MG63 (cell line): ENCODE data around the gene GPR27. TPM values are rescaled to one million over a fixed set of nuclear protein-coding genes. Genes with fewer than 3 reads are reported as not detected.

ENCODE experiments used
- DNase-seq: peaks from one replicate; pipeline ENCODE4 v3.0.0-alpha.2; 2020
- H3K27me3 ChIP-seq: fragments of 250-450 bp; sonication (Bioruptor Pico); 2 replicates; pipeline ENCODE4 v1.5.1; 2020; ENCODE audit warnings: mild to moderate bottlenecking, moderate library complexity
- H3K36me3 ChIP-seq: fragments of 250-450 bp; sonication (Bioruptor Pico); 2 replicates; pipeline ENCODE4 v1.5.1; 2020; ENCODE audit warnings: mild to moderate bottlenecking, moderate library complexity
- H3K4me3 ChIP-seq: fragments of 250-450 bp; sonication (Bioruptor Pico); 2 replicates; pipeline ENCODE4 v1.5.1; 2020; ENCODE audit warnings: mild to moderate bottlenecking, moderate library complexity
- H3K9me3 ChIP-seq: fragments of 250-450 bp; sonication (Bioruptor Pico); 2 replicates; pipeline ENCODE4 v1.5.1; 2020; ENCODE audit warnings: mild to moderate bottlenecking, moderate library complexity
- total RNA-seq: library from RNA; depleted of rRNA; stranded (reverse); fragments of >200 nt; shearing (Covaris generic); gene quantifications from 2 replicates; pipeline ENCODE4 v1.2.3, GENCODE V29; 2014; ENCODE audit warnings: low replicate concordance; rRNA removed

GPR27 gene, protein sequence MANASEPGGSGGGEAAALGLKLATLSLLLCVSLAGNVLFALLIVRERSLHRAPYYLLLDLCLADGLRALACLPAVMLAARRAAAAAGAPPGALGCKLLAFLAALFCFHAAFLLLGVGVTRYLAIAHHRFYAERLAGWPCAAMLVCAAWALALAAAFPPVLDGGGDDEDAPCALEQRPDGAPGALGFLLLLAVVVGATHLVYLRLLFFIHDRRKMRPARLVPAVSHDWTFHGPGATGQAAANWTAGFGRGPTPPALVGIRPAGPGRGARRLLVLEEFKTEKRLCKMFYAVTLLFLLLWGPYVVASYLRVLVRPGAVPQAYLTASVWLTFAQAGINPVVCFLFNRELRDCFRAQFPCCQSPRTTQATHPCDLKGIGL
- total RNA-seq: 7.0 and 8.5 TPM in 2 replicates

DNA sequence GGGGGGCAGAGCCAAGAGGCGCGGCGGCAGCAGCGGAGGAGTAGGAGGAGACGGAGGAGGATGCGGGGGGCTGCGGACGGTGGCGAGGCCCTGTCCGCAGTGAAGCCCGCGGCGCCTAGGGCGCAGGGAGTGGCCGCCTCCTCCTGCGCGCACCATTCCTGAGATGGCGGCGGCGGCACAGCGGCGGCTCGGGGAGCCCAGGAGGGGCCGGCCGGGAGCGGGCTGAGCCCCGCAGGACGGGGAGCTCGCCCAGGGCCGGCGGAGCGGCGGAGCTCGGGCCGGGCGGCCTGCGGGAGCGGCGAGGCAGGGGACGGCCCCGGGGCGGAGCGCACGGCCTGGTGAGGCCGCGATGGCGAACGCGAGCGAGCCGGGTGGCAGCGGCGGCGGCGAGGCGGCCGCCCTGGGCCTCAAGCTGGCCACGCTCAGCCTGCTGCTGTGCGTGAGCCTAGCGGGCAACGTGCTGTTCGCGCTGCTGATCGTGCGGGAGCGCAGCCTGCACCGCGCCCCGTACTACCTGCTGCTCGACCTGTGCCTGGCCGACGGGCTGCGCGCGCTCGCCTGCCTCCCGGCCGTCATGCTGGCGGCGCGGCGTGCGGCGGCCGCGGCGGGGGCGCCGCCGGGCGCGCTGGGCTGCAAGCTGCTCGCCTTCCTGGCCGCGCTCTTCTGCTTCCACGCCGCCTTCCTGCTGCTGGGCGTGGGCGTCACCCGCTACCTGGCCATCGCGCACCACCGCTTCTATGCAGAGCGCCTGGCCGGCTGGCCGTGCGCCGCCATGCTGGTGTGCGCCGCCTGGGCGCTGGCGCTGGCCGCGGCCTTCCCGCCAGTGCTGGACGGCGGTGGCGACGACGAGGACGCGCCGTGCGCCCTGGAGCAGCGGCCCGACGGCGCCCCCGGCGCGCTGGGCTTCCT lies at the start of gene GPR27:
TSS of gene GPR27 (plus strand) at position 155 of the 909 bp plus-strand sequence. CDS start at position 350, 195 bp downstream.
- DNase-seq: peak; percentile 32
- Histone ChIP-seq H3K9me3 (no peaks in the 10 kb centered on the region), H3K27me3 (no peaks in the 10 kb centered on the region), H3K36me3 (no peaks in the 10 kb centered on the region), H3K4me3 (peak within 1 kb of the TSS; percentile 37)

DNA sequence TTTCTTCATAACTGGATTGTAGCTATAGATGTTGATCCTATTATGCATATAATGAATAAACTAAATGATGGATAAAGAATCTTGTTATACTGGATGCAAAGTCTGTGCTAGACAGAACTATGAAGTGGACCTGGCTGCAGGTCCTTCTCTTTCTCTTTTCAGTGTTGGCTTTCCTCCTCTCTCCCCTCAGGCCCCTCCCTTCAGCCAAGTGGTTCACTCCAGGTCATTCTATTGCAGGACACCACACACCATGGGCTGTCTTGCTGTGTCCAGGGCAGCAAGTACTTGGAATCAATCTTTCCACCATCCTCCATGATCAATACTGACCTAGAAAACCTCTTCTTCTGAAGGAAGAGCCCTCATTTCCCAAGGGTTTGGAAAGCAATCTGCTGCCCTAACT lies 48.7 kb upstream of the GPR27 start:
- H3K36me3 ChIP-seq: no peaks in the 10 kb centered on the region
- H3K9me3 ChIP-seq: no peaks in the 10 kb centered on the region
- DNase-seq: no peak
- H3K27me3 ChIP-seq: no peaks in the 10 kb centered on the region
- no peak overlapping the region for H3K4me3 ChIP-seq

DNA sequence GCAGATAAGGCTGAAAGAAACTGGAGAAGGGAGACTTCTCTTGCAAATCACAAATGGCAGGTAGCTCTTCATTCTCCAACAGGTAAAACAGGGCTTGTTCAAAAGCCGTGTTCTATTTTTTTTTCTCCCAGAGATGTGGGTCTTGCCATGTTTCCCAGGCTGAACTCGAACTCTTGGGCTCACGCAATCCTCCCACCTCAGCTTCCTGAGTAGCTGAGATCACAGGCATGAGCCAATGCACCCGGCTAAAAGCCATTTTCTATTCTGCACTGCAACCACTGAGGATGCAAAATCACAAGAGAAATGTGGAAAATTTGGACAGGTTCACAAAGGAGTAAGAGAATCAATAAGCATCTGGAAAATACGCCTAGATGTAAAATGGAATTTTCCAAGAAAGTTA lies 48.0 kb upstream of the GPR27 start:
- Histone ChIP-seq H3K9me3 (no peaks in the 10 kb centered on the region), H3K36me3 (no peaks in the 10 kb centered on the region), H3K4me3 (no peak overlapping the region), H3K27me3 (no peaks in the 10 kb centered on the region)
- no peak for DNase-seq

DNA sequence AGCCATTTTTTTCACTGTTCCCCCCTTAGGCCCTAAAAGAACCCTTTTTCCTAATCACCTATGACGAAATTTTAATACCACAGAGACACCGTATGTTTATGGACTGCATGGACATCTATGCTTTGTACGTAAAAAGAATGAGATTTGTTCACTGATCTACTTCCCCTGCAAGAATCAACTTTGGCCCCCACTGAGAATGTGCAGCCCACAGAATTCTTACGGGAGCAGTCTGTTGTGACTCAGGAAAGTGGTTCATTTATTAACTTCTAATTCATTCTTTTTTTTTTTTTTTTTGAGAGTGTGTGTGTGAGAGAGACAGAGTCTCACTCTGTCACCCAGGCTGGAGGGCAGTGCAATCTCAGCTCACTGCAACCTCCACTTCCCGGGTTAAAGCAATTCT lies 46.1 kb upstream of the GPR27 start:
- H3K27me3 ChIP-seq: no peaks in the 10 kb centered on the region
- no peak overlapping the region for H3K4me3 ChIP-seq
- no peaks in the 10 kb centered on the region for H3K9me3 ChIP-seq
- DNase-seq: no peak
- no peaks in the 10 kb centered on the region for H3K36me3 ChIP-seq

DNA sequence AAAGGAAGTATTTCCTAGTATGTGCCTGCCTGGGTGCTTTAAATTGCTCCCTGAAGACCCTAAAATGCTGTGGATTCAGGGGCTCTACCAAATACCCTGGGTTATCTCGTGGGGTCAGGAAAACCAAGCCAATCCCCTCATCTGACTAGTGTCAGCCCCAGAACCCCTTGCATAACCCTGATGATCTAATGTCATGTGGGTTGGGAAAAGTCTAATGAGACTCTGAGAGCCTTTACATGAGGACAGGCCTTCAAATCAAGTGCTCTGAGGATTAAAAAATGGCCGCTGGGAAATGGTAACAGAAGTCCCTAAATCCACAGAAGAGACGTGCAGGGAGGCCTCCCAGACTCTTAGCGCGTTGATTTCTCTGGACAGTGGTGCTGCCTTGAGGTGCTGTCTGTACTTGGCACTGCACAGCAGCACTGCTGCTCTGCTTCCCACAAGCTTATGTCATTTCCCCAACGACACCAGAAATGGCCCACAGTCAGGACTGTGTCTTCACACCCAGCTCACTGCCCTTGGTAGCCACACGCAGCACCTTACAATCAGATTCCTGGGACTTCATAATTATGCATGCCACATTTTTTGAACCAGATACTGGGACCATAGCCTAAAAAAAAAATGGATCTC lies 45.1 kb upstream of the GPR27 start:
- Histone ChIP-seq H3K4me3 (no peak overlapping the region), H3K9me3 (no peaks in the 10 kb centered on the region), H3K36me3 (no peaks in the 10 kb centered on the region), H3K27me3 (no peaks in the 10 kb centered on the region)
- no peak for DNase-seq

DNA sequence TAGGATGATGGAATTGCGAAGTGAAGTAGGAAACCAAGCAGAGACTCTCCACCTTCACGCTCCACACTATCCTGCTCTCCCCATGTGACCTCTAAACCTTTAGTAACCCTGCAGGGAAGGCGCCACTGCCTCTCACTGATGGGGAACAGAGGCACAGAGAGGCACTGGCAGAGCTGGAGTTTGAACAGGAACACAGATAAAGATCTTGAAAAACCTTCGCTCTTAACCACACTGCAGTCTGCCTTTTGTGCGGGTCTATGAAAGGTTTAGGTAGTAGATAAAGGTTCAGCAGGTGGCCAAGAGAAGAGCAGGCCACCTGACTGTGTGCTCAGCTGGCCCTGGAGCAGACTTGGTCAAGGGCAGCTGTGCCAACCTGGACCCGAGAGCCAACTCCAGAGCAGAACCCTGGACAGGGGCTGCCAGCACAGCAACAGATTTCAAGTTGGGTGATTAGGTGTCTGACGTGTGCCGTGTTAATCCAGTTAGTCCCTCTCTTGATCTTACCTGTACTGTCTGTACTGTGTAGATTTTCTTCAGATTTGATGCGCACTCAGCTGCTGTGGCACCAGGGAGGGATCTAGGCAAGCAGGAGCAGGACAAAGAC lies 43.6 kb upstream of the GPR27 start:
- H3K4me3 ChIP-seq: no peak overlapping the region
- no peak for DNase-seq
- H3K36me3 ChIP-seq: no peaks in the 10 kb centered on the region
- H3K9me3 ChIP-seq: no peaks in the 10 kb centered on the region
- H3K27me3 ChIP-seq: no peaks in the 10 kb centered on the region

DNA sequence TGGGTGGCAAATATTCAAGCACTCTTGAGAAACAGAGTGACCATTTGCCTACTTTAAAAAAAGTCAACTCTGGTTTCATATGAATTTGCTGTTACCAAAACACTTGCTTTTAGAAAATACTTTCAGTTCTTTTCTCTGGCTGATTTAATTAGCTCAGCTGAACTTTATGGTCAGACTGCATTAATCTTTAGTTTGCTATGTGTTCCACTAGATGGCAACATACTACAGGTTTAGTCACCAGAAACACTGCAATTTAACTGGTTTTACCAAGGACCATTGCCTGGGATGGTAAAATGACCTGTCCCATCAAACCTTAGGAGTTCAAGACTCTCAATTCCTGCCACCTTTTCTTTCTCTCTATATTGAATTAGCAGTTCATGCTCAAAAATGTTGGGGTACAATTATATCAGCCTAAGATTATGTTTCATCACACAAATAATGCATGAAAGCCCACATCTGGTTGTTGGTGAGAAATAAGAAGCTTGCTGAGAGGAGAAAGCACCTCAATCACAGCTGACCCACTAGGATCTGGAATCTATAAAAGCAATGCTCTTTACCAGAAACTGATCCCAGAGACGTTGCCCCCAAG lies 42.7 kb upstream of the GPR27 start:
- Histone ChIP-seq H3K36me3 (no peaks in the 10 kb centered on the region), H3K27me3 (no peaks in the 10 kb centered on the region), H3K9me3 (no peaks in the 10 kb centered on the region), H3K4me3 (no peak overlapping the region)
- DNase-seq: no peak

DNA sequence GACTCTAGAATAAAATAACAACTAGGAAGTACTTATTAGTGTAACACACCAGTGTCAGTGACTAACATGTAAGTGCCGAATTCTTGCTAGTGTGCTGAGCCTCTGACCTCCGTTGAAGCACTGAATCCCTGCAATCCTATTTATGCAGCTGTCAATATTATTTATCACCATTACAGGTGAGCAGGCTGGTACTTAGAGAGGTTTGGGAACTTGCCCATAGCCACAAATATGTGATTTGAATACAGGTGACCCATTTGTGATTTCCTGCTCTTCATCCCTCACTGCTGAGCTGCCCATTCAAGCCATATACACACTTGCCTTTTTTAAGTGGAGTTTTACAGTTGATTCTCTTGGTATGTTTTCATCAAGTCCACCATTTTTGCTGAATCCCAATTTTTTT lies 40.6 kb upstream of the GPR27 start:
- no peak overlapping the region for H3K4me3 ChIP-seq
- no peaks in the 10 kb centered on the region for H3K27me3 ChIP-seq
- DNase-seq: no peak
- no peaks in the 10 kb centered on the region for H3K36me3 ChIP-seq
- H3K9me3 ChIP-seq: no peaks in the 10 kb centered on the region

DNA sequence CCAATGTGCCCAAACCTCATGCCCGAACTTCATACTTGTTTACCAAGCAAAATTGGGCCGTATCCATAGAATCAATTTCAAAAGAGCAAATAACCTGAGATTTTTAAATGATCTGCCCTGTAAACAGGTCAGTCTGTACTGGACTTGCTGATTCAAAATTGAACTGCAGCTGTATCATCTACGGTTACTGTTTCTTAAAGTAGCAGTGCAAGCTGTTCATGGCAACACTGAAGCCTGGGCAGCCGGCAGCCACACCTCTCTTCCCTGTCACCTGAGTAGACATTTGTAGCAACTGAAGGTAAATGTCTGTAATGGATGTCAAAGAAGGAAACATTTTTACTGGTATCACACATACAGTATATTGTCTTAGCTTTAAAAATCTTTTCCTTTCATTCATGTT lies 39.1 kb upstream of the GPR27 start:
- DNase-seq: no peak
- Histone ChIP-seq H3K36me3 (no peaks in the 10 kb centered on the region), H3K9me3 (no peaks in the 10 kb centered on the region), H3K27me3 (no peaks in the 10 kb centered on the region), H3K4me3 (no peak overlapping the region)

DNA sequence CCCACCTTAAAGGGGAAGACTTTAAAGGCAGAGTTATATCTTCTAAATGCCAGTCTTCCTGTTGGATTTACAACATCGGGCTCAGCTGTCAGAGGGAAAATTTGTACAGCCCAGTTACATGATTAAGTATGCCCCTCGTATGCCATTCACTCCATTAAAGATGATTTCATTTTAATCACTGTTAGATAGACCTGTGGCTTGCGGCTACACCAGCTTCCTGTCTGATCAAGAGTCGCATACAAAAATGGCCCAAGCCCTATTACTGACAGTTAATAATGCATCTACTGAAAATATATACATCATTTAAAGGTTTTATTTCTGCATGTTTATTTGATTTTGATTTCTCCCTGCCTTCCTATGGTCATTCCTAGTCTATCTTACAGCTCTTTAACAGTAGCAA lies 35.6 kb upstream of the GPR27 start:
- H3K27me3 ChIP-seq: no peaks in the 10 kb centered on the region
- no peaks in the 10 kb centered on the region for H3K9me3 ChIP-seq
- H3K4me3 ChIP-seq: no peak overlapping the region
- DNase-seq: no peak
- no peaks in the 10 kb centered on the region for H3K36me3 ChIP-seq

DNA sequence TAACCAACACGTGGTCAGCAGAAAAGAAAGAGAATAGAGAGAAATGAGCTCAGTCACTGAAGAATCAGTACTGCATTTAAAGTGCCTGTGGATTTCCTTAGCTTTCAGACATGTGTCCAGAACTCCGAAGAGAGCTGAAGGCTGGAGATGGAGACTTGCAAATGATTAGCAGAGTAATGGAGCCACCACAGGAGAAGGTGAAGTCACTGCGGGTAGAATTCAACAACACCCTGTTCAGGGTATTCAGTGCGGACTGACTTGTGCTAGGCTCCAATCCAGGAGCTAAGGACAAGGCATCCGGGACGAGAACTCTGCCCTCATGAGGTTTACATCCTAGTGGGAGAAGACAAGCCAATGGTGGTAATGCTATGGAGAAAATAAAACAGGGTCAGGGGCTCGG lies 32.7 kb upstream of the GPR27 start:
- Histone ChIP-seq H3K4me3 (no peak overlapping the region), H3K36me3 (no peaks in the 10 kb centered on the region), H3K9me3 (no peaks in the 10 kb centered on the region), H3K27me3 (no peaks in the 10 kb centered on the region)
- no peak for DNase-seq

DNA sequence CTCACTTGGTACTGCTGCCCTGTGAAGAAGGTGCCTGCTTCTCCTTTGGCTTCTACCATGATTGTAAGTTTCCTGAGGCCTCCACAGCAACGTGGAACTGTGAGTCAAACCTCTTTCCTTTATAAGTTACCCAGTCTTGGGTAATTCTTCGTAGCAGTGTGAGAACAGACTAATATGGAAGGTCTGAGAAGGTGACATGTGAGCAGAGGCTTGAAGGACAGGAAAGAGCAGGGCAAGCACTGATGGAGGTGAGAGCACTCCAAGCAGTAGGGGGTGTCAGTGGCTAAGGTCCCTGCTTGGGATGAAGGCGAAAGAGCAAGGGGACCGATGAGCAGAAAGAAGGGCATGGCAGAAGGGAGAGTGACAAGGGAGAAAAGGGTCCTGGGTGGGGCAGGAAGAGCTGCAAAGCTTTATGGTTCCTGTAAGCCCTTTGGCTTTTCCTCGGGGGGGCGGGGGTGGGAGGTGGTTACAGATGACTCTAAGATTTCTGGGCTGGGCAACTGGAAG lies 32.0 kb upstream of the GPR27 start:
- no peaks in the 10 kb centered on the region for H3K27me3 ChIP-seq
- DNase-seq: no peak
- H3K9me3 ChIP-seq: no peaks in the 10 kb centered on the region
- H3K4me3 ChIP-seq: no peak overlapping the region
- no peaks in the 10 kb centered on the region for H3K36me3 ChIP-seq

DNA sequence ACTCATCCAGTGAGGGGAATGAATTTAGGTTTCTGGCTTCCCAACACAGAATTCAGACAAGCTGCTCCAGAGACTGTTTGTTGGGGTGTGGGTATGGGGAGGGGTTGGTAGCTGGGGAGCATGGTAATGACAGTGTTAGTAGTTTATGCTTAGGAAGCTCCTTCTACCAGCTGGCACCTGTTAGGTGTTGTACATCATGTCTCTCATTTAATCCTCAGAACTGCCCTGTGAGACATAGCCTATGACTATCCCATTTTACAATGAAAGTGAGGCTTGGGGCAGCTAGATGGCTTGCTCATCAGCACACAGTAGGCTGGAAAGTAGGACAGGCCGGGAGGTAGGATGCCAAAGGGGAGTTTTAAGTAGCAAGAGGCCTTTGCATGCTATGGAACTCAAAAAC lies 31.0 kb upstream of the GPR27 start:
- Histone ChIP-seq H3K9me3 (no peaks in the 10 kb centered on the region), H3K4me3 (no peak overlapping the region), H3K36me3 (no peaks in the 10 kb centered on the region), H3K27me3 (no peaks in the 10 kb centered on the region)
- no peak for DNase-seq

DNA sequence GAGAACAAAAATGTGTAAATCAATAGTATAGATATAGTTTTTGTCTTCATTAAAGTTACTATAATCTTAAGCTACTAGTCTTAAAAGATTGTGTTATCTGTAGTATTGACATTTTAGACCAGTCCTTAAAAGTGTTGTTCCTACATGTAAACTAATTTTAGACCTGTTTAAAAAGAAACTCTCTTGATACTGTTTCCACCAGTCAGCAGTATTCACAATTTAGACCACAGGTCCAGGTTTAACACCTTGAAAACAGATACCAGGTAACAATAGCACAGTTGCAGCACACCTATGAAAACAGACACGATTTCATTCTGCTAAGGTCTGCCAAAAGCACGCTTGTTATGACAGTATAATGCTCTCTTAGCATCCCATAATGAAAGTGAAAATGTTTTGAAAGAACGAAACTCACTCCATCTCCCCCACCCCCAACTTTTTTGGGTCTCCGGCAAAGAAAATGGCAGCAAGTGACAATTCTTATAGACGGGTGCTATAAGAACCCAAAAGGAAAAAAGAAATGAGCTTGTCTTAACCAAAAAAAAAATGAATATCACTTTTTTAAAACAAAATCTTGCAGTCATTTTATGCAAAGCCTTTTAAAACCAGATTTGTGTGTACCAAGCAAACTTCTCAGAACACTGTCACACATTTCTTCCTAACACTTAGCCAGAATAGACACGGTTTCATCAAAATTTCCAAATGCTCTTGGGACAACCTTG lies 30.0 kb upstream of the GPR27 start:
- no peaks in the 10 kb centered on the region for H3K36me3 ChIP-seq
- H3K27me3 ChIP-seq: no peaks in the 10 kb centered on the region
- H3K9me3 ChIP-seq: no peaks in the 10 kb centered on the region
- H3K4me3 ChIP-seq: no peak overlapping the region; the same call in 1 of the 2 replicates
- no peak for DNase-seq

DNA sequence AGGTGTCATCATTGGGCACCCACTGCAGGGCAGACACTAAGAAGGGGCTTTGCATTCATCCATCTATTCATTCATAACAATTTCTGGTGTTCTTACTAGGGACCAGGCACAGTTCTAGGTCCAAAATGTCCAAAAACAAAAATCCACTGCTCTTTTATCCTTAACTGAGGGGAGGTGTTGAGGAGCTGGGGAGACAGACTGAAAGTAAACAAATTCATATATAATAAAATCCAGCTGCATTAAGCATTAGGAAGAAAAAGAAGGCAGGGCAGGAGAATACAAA lies 29.5 kb upstream of the GPR27 start:
- Histone ChIP-seq H3K4me3 (peak overlapping the region; percentile 53), H3K27me3 (no peaks in the 10 kb centered on the region), H3K9me3 (no peaks in the 10 kb centered on the region), H3K36me3 (no peaks in the 10 kb centered on the region)
- no peak for DNase-seq
